OCI-LY1 (cell line): ENCODE measurements around the gene DZIP1L.

Source experiments
- EZH2 ChIP-seq: fragments of 200-600 bp; sonication (generic), shearing (Covaris generic); IDR thresholded peaks from 2 replicates; pipeline ENCODE4 v1.8.0; 2017; ENCODE audit warnings: borderline replicate concordance, mixed run types, mild to moderate bottlenecking, antibody characterized with exemption, low read length, moderate library complexity, mixed read lengths
- TF ChIP-seq, protein P1 (sequence below): fragments of 200-600 bp; sonication (generic), shearing (Covaris generic); IDR thresholded peaks from 2 replicates; pipeline ENCODE4 v1.5.1; 2017; ENCODE audit warnings: mild to moderate bottlenecking, antibody characterized with exemption, low read length, moderate library complexity, mixed read lengths

- TF ChIP-seq EZH2, result no peak
- TF ChIP-seq, protein P1, sequence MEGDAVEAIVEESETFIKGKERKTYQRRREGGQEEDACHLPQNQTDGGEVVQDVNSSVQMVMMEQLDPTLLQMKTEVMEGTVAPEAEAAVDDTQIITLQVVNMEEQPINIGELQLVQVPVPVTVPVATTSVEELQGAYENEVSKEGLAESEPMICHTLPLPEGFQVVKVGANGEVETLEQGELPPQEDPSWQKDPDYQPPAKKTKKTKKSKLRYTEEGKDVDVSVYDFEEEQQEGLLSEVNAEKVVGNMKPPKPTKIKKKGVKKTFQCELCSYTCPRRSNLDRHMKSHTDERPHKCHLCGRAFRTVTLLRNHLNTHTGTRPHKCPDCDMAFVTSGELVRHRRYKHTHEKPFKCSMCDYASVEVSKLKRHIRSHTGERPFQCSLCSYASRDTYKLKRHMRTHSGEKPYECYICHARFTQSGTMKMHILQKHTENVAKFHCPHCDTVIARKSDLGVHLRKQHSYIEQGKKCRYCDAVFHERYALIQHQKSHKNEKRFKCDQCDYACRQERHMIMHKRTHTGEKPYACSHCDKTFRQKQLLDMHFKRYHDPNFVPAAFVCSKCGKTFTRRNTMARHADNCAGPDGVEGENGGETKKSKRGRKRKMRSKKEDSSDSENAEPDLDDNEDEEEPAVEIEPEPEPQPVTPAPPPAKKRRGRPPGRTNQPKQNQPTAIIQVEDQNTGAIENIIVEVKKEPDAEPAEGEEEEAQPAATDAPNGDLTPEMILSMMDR, result no peak
These were observed 20.4 kb upstream of the DZIP1L start for GRCh38 chr3:138135833-138136194.
